ENCODE results near the gene LPCAT1. TPM values are rescaled to one million over a fixed set of nuclear protein-coding genes. Genes with fewer than 3 reads are reported as not detected.

Gene LPCAT1
- total and polyA plus RNA-seq, 2 of the 13 experiments (the other 11 are each of a cell fraction or from before 2014, with no cell fraction given), result 29.8 to 90.6 TPM

- TF ChIP-seq ZNF788 (CRISPR knock-in tag; IDR thresholded peaks at IDR 0.05; ENCODE audit: borderline replicate concordance), result 0 out of 2 replicates have a peak, but pooled peaks have one; percentile 20
- no peak for TF ChIP-seq RFXANK (CRISPR knock-in tag; IDR thresholded peaks at IDR 0.05)
- no peak for TF ChIP-seq ZNF232 (CRISPR knock-in tag; IDR thresholded peaks at IDR 0.05; ENCODE audit: borderline replicate concordance)
- TF ChIP-seq MEF2D (CRISPR knock-in tag; IDR thresholded peaks at IDR 0.05), result no peak
- peak; percentile 97 for TF ChIP-seq ZNF263 (CRISPR knock-in tag; IDR thresholded peaks at IDR 0.05)
- TF ChIP-seq KDM1A (CRISPR knock-in tag; IDR thresholded peaks at IDR 0.05), result no peak
- no peak for TF ChIP-seq ZNF276 (CRISPR knock-in tag; IDR thresholded peaks at IDR 0.05; ENCODE audit: low read depth)
- TF ChIP-seq TBX3 (IDR thresholded peaks at IDR 0.05; ENCODE audit: borderline replicate concordance), result no peak
- TF ChIP-seq ZNF224 (CRISPR knock-in tag; IDR thresholded peaks at IDR 0.05), result no peak
- no peak for TF ChIP-seq RARG (CRISPR knock-in tag; IDR thresholded peaks at IDR 0.05; ENCODE audit: low read depth)
- no peak for TF ChIP-seq SATB2 (CRISPR knock-in tag; IDR thresholded peaks at IDR 0.05)
- no peak for TF ChIP-seq ATF4 (CRISPR knock-in tag; IDR thresholded peaks at IDR 0.05)
- no peak for TF ChIP-seq ZZZ3 (CRISPR knock-in tag; IDR thresholded peaks at IDR 0.05; ENCODE audit: borderline replicate concordance)
- no peak for TF ChIP-seq ZBTB1 (CRISPR knock-in tag; IDR thresholded peaks at IDR 0.05; ENCODE audit: borderline replicate concordance)
- TF ChIP-seq RBM22 (optimal IDR thresholded peaks at IDR 0.05; ENCODE audit: low read length), result peak; percentile 15
- TF ChIP-seq SRF (IDR thresholded peaks at IDR 0.05; ENCODE audit: low read depth, low read length), result no peak
- no peak for TF ChIP-seq ZBTB40 (IDR thresholded peaks at IDR 0.05)
- TF ChIP-seq ZBTB40 (CRISPR knock-in tag; IDR thresholded peaks at IDR 0.05), result no peak
Measured at GRCh38 chr5:1472964-1473628, 50.7 kb downstream of the LPCAT1 start (continued).

Data from HepG2 (cell line).